Measurements from ENCODE around the gene ANTXRL.
"Not testable (repeated sequence)": the region's sequence is repeated elsewhere in the genome, so short reads cannot be mapped to it uniquely, and the experiment has no call there.

Gene ANTXRL

DNA sequence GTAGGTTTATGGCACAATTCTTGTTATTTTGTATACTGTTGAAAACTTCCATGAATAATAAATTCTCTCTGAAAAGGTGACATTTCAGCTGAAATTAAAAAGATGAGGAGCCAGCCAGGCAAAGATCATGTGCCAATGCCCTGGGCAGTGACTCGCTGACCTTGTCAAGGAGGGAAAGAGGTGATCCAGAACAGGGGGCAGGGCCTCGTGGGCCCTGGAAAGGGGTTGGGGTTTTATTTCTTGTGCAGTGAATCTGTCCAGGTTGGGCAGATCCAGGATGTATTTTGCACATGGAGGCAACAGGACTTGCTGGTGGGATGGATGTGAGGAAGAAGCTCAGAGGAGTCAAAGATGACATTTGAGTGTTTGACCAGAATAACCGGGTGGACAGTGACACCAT, 31.6 kb upstream of the ANTXRL start:
- not testable (repeated sequence) for DNase-seq

DNA sequence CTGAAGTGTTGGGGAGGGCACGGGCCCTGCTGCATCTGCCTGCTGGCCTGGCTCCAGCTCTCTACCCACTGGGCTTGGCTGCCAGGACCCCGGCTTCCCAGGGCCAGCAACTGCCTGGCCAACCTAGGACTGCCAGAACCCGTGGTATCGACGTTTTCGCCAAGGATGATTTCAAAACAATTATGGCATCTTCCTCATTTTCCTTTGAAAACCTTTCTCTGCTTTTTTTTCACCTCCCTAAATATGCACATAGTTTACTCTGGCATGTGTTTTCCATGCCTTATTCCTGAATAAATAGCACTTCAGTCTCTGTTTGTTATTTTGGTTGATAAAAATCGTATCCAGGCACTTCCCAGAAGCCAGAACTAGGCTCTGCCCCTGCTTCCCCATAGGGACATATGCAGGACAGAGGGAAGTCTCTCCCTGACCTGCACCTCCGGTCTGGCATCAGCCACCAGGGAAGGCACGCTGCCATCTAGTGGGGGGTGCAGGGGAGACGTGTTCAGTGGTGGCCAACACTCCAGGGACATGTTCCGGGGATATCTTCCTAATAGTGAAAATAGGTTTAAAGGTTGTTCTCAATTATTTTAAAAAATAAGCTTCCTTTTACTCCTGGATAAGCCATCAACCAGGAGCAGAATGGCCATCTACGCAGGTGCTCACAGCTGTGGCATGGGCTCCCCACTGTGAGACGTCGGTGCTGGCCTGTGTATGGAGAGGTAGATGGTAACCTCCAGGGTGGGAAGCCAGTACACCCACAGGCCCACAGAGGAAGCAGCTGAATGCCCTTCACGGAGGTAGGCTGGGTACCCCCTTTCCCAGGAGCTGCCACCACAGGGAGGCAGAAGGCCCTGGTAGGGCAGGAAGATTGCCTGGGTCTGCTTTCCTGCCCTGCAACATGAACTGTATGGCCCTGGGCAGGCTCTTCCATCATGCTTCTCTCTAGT, 30.7 kb upstream of the ANTXRL start:
- peak; percentile 62 for DNase-seq

DNA sequence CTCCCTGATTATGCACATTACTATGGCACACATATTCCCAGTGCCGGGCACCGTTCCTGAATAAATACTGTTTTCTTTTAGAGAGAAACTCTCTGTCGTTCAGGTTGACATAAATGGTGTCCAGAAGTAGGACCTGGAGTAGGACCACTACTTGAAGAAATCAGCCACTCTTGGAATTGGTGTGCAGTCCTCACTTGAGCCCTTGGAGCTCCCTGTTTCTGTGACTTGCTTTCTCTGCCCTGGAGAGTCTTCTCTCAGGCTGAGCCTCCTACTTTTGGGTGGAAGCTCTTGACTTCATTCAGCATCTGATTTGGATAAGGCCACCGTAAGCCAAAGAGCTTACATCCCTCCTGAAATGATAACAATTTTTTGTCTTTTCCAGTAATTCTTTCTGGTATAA, 29.7 kb upstream of the ANTXRL start:
- DNase-seq: no peak

DNA sequence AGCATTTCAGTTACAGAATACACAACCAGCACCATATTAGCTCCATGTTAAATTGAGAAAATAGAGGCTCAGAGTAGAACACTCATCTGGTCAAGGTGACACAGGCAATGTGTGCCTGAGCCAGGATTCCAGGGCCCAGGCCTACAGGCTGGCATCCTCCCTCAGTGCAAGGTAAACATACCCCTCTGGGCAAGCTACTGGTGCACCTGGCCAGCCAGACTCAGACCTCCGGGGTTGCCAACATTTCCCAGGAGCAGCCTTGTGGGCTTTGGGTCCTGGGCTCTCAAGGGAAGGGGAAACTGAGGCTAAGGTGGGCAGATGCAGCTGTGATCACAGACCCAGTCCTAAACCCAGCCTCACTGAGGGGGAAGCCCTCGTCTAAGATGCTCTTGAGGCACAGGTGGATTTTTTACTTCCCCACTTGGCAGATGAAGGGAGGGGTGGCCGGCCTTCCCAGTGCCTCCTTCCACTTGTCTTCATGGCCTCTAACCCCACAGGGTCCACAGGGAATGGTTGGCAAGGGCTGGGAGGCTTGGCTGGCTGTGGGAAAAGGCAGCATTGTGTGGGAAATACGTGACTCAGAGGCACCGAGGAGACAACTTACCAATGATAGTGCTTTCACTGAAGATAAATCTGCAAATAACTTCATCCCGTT, 23.8 kb upstream of the ANTXRL start:
- not testable (repeated sequence) for DNase-seq

DNA sequence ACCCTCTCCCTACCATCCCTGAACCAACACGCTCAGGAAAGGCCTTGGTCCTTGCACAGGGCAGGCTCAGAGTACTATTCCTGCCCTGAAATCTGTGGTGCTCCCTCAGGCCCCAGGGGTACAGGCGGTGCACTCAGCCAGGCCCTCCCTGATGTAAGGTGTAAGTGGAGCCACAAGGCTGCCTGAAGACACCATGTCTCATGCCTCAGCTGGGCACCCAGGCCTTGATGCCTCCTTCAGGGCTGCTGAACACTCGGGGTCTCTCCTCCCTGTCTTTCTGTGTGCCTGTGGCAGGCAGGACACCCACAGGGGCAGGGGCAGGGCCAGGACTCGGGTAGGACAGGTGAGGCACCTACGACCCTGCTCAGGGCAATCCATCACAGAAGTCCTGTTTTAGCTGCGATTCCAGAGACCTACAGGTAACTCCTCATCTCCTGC, 22.9 kb upstream of the ANTXRL start:
- DNase-seq: no peak

DNA sequence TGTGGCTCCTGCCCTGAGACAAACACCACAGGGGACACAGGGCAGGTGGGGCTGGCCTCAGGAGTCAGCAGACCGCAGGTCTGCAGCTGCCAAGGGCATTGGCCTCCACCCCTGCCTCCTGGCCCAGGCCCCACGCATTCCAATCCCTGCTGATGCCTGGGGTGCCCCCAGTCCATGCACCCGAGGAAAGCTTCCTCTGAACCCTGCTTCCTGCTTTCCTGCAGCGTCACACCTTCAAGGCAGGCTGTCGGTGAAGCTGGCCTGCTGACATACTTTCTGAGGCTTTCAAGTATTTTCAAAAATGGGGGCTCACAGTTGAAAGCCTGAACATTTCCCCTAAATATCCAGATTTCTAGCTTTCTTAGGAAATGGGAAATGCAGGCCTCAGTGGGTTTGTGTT, 22.5 kb upstream of the ANTXRL start:
- no peak for DNase-seq

DNA sequence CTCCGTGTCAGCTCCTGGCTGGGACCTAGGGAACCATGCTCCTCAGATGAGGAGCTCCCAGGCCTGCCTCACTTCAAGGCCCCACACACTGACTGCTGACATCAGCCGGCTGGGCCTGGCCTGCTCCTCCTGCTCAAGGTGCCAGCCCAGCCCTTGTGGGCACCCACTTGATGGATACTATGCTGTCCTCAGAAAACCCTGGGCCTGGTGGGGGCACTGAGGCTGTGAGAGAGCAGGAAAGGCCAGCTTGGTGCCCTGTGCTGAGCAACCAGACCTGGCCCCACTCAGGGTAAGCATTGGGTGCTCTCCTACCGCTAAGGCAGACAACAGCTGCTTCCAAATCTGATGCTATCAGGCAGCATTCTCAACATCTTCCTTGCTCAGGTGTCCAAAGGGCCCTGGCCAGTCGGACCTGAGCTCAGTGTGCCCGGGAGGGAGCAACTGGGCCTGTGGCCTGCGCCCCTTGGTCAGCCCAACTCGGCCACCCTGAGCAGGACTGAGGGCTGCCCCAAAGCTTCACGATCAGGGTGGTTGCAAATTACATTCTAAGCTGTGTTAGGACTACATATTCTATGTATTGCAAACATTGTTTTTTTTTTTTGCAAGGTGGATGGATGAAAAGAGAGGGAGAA, 21.9 kb upstream of the ANTXRL start:
- DNase-seq: no peak

DNA sequence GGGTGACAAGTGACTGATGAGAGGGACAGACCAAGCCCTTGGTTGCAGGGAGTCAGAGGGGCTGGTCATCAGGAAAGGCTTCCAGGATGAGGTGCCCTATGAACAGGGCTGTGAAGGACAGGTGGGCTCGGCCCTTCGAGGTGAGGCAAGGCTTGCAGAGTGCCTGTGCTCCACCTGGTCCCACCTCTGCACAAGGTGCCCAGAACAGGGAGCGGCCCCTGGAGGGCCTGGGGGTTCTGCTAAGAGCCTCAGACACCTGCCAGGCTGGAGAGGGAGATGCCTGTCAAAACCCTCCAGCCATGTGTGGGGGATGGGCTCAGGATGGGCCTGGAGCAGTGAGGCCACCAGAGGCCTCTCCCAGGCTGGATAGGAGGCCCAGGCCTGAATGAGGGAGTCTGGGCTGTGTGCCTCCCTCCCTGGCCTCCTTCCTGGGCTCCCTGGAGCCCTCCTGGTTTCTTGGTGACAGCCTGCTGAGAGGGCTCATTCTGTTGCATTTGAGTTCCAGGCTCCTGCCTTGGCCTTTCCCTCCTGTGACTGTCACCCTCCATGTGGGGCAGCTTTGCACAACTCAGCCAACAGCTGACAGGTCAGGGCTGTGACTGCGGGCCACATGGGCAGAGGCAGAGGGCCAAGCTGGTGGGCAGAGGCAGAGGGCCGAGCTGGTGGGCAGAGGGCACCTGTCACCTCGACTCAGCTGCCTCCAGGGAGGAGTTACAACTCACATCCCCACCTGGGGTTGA, 21.1 kb upstream of the ANTXRL start:
- DNase-seq: not testable (repeated sequence)

DNA sequence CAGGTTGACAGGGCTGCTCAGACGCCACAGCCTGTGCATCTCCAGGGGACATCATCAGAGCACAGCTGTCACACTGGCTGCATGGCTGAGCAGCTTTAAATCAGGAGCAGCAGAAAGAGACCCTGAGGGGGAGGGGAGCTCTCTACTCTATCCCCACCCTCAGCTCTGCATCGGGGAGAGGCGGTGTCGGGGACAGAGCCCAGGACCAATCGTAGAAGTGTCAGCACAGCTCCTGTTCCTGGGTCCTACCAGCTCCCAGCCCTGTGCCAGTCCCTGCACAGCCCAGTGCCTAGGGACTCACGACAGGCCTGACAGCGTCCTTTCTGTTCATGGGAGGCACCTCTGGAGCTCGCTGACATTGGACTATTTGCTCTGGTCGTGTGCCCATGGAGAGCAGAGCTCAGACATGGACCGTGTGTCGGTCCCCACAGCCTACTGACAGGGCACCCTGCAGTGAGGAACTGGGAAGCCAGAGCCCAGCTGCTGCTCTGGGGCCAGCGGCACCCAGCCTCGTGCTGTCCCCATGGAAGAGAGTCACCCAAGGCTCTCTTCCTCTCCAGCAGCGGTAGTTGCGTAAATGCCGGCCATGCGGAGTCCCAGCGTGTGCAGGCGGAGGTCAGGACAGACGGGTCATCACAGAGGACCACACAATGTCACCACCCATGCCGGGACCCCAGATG, 20.4 kb upstream of the ANTXRL start:
- DNase-seq: no peak

DNA sequence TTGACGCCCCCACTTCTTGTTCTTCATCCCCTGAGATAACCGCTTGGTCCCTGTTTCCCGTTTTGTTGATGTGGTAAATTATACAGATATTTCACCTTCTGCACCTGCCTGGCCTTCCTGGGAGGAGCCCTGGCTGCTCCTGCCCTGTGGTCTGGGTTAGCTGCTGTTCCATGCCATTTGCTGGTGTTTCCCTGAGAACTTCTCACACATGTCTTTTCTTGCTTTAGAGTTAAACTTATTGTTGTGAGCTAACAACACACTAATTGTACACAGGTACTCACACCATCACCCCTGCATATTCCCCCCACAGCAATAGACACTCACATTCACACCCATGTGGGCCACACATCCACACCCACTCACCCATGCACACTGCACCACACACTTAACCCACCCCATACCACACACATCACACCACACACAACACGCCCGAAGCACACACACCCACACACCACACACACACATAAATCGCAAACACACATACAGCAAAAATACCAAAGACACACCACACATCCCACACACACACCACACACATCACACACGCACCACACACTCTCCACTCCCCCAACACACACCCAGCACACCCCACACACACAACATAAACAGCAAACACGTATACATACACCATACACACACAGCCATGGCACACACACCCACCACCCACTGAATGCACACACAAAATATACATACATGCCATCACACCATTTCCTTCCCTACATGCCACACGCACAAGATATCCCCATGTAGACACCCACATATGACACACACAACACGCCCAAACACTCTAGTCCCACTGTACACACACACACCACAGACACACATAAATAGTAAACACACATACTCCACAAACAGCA, 19.4 kb upstream of the ANTXRL start:
- DNase-seq: no peak

DNA sequence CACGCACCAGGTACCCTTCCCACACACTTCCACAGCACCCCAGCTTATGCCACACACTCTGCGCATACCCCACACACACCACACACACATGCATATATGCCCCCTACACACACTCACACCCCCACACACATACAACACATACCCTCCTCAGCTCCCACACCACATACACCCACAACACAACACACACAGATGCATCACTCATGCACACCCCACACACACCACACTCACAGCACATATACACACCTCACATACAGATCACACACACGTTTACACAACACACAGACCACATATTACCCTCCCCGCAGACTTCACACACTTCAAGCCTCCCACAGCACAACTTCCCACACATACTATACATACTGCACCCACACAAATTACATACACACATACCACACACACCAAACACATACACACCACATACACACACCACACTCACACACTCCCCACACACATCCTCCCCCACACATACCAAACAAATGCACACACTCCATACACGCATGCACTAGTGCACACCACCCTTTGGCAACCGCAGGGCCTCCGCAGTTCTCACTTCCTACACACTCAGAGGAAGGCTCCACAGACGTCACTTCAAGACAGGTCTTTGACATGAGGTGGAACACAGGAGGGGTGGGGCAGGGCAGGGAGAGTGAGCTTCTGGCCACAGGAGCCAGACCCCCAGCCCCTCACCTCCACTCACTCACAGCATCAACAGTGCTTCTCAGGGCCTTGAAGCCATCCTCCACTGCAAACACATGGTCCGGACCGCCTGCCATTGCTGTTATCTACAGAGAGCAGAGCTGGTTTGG, 18.5 kb upstream of the ANTXRL start:
- peak; percentile 40 for DNase-seq

DNA sequence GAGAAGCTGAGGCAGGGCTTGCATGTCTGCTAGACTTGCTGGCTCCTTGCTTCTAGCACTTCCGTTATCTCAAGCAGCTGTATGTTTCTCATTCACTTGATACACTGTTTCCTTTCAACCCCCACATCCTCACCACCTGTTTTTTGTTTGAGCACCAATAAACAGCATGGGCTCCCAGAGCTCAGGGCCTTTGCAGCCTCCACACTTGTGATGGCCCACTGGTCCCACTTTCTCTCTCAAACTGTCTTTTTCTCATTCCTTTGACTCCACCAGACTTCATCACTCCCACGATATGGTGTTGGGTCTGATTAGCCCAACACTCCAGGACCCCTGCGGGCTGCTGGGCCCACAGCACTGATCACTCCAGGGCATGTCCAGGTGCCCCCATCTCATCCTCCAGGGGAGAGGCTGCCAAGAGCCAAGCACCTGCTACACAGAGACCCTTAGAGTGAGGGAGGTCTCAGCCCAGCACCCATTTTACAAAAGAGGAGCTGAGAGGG, 17.2 kb upstream of the ANTXRL start:
- DNase-seq: not testable (repeated sequence)

DNA sequence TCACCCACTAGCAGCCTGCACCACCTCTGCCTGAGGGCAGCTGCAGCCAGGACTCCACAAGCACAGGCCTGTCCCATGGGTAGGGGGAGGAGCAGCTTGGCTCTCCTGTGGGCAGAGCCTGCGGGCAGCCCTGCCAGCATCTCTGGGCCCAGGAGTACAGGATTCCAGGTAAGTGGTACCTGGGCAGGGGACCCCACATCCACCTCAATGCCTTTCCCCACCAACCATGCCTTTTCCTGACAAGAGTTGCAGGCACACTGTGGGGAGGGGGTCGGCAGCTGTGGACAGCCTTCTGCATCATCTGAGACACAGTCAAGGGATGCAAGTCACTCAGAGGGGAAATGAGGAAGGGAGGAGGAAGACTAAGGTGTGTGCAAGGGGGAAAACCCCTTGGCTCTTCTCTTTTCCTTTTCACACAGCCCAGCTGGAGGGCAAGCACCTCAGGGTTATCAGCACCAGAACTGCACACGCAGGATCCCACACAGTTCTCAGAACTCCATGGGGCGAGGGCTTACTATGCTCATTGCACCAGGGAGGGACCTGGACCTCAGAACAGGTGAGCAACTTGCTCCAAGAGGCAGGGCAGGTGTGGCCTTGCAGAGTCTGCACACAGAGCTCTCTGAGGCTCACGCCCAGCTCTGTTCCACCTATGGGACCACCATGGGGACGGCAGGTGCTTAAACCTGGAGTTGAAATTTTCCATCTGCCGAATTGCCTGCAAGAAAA, 16.5 kb upstream of the ANTXRL start:
- no peak for DNase-seq

DNA sequence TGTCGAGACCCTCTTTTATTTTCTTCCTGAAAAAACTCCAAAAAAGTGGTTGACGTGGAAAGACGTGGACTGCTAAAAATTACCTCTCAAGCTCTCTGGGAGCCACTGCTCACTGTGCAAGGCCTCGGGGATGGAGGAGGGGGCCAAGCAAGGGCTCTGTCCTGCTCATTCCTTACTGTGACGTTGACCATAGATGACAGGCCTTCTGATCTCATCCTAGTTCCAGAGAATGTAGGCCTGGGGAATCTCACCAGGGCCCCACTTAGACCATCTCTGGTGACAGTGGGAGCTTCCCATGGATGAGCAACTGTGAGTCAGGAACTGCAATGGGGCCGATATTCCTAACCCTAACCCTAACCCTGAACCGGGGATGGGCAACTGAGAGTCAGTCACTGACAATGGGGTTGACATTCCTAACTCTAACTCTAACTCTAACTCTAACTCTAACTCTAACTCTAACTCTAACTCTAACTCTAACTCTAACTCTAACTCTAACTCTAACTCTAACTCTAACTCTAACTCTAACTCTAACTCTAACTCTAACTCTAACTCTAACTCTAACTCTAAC, 15.8 kb upstream of the ANTXRL start:
- DNase-seq: not testable (repeated sequence)

DNA sequence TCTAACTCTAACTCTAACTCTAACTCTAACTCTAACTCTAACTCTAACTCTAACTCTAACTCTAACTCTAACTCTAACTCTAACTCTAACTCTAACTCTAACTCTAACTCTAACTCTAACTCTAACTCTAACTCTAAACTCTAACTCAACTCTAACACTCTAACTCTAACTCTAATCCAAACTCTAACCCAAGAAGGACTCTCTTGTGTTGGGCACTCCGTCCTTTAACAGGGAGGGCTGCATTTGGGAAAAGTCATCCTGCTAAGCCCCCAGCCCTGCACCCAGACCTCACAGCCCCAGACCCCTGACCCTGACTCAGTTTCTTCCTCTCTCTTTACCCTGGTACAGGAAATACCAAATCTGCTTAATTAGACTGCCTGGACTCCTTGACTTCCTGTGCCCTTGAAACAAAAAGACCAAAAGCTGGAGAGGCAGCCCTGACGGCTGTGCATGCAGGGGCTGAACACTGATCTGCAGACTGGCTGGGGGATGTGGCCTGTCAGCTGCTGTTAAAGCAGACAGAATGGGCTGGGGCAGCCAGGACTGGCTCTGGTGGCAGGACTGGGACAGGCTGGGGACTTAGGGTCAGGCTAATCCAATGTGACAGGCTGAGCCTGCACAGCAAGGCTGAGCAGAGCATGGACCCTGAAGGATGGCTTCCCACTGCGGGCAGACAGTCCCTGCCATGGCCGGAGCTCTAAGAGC, 14.8 kb upstream of the ANTXRL start:
- not testable (repeated sequence) for DNase-seq

DNA sequence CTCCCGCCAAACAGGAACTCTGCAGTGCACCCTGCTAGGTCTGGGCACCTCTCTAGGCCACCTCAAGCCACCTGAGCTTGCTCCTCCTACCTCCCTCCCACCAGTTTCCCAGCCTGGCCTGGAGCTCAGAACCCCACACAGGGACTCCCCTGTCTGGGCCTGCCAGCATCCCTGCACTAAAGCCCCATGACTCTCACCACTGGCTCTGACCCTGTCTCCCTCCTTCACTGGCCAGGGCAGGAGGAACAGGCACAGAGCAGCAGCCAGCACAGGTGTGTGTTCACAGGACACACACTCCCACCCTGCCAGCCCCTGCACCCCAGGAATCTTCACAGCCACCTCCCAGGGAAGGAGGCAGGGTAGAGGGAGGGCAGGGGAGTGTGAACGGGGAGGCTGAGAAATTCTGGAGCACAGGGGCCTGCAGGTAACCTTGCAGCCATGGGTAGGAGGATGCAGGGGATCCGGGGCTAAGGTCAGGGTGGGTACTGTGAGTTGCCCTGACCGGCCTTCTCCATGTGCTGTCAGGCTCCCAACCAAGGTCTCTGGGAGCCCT, 13.9 kb upstream of the ANTXRL start:
- DNase-seq: no peak

DNA sequence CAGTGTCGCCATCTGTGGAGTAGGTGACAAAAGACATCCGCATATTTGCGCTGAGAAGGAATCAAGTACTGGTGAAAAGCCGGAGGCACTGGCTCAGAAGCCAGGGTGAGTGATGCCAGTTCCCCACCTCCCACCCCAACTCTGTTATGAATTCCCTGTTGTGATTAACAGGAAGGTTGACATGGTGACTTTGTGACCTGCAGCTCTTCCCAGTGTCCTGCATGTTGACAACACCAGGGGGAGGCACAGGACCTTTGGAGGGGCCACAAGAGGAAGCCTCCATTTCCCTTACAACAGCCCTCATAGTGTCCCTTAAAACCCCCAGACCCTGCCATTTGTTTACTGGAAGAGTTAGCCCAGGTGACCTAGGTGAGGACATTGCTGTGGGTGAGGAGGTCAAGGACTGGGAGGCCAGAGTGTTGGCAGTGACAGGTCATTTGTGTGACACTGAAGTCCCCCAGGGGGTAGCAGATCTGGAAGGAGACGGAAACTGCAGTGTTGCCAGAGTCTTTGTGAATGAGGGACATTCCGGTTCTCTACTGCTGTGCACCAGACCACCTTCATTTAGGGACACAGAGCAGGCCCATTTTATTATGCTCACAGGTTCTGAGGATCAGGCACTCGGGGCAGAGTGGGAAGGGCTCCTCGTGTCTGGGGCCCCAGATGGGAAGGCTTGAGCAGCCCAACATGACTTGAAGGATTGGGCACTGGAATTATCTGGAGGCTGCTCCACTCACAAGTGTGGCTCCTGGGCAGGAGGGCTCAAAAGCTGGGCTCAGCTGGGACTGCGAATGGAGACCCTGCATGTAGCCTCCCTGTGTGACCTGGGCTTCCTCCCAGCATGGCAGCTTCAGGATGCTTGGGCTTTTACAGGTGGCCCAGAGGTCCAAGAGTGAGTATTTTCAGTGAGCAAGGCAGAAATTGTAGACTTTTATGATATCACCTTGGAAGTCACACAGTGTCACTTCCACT, 13.0 kb upstream of the ANTXRL start:
- DNase-seq: no peak
